Measurements from ENCODE around the gene SPAG4. TPM values are rescaled to one million over a fixed set of nuclear protein-coding genes. Genes with fewer than 3 reads are reported as not detected.

Gene SPAG4
- total RNA-seq, 1 donor from 2014 or later = 2.3 TPM

DNA sequence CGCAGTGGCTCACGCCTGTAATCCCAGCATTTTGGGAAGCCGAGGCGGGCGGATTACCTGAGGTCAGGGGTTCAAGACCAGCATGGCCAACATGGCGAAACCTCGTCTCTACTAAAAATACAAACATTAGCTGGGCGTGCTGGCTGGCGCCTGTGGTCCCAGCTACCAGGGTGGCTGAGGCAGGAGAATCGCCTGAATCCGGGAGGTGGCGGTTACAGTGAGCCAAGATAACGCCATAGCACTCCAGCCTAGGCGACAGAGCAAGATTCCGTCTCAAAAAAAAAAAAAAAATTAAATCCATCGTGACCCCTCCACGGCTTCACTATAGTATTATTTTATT, 50.3 kb downstream of the SPAG4 start:
- DNase-seq (ENCODE audit: low read depth, low spot score) = no peak
- Mint-ChIP-seq H3K36me3 (ENCODE audit: low read depth) (no peaks in the 10 kb centered on the region), H3K4me1 (peaks cover 36% of the 10 kb centered on the region), H3K9me3 (no peaks in the 10 kb centered on the region), H3K27ac (ENCODE audit: unreplicated experiment) (no peak overlapping the region), H3K27me3 (ENCODE audit: low read depth) (no peaks in the 10 kb centered on the region), H3K4me3 (peak overlapping the region; percentile 18)
- TF ChIP-seq, protein P1, sequence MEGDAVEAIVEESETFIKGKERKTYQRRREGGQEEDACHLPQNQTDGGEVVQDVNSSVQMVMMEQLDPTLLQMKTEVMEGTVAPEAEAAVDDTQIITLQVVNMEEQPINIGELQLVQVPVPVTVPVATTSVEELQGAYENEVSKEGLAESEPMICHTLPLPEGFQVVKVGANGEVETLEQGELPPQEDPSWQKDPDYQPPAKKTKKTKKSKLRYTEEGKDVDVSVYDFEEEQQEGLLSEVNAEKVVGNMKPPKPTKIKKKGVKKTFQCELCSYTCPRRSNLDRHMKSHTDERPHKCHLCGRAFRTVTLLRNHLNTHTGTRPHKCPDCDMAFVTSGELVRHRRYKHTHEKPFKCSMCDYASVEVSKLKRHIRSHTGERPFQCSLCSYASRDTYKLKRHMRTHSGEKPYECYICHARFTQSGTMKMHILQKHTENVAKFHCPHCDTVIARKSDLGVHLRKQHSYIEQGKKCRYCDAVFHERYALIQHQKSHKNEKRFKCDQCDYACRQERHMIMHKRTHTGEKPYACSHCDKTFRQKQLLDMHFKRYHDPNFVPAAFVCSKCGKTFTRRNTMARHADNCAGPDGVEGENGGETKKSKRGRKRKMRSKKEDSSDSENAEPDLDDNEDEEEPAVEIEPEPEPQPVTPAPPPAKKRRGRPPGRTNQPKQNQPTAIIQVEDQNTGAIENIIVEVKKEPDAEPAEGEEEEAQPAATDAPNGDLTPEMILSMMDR (conservative IDR thresholded peaks at IDR 0.05) = no peak

DNA sequence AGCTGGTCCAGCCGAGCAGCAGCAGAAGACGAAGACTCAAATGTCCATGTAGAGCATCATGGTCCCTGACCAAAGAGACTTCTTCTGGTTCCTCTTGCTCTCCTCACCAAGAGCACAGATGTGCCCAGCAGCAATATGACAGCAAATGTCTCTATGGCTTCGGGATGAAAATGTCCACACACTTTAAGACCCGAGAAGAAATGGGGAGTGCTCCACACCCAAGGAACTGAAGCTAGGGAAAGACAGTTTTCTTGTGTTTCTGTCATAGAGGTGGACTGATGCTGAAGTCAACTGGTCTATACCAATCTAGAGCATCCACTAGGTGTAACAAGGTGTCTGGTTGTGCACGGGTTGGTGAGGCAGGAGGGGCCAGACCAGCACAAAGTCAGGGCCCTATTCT, 53.6 kb downstream of the SPAG4 start:
- Mint-ChIP-seq H3K4me1 (peaks cover 5% of the 10 kb centered on the region), H3K36me3 (ENCODE audit: low read depth) (peaks cover 3% of the 10 kb centered on the region), H3K27ac (ENCODE audit: unreplicated experiment) (no peak overlapping the region), H3K4me3 (no peak overlapping the region), H3K27me3 (ENCODE audit: low read depth) (no peaks in the 10 kb centered on the region), H3K9me3 (no peaks in the 10 kb centered on the region)
- no peak for DNase-seq (ENCODE audit: low read depth, low spot score)
- TF ChIP-seq, protein P1 (conservative IDR thresholded peaks at IDR 0.05) = no peak

- Mint-ChIP-seq H3K9me3 (no peaks in the 10 kb centered on the region), H3K4me1 (peaks cover 5% of the 10 kb centered on the region), H3K4me3 (no peak overlapping the region), H3K27me3 (ENCODE audit: low read depth) (no peaks in the 10 kb centered on the region), H3K36me3 (ENCODE audit: low read depth) (peaks cover 3% of the 10 kb centered on the region), H3K27ac (ENCODE audit: unreplicated experiment) (no peak overlapping the region)
- TF ChIP-seq, protein P1 (conservative IDR thresholded peaks at IDR 0.05) = no peak
- no peak for DNase-seq (ENCODE audit: low read depth, low spot score)
Observed at GRCh38 chr20:35669681-35670080, 54.1 kb downstream of the SPAG4 start.

Other genes starting within 250 kb of the SPAG4 start
- gene UQCC1, start 203.9 kb upstream of the SPAG4 start, total RNA-seq = 58.4 and 67.0 TPM in 2 replicates
- gene GDF5, start 177.6 kb upstream of the SPAG4 start, total RNA-seq = 0.14 TPM in 1 of 2 replicates, not detected in the other
- gene CEP250, start 160.2 kb upstream of the SPAG4 start, total RNA-seq = 64.5 and 67.7 TPM in 2 replicates
- not detected in 2 replicates for gene C20orf173, start 86.2 kb upstream of the SPAG4 start, total RNA-seq
- gene ERGIC3, start 73.8 kb upstream of the SPAG4 start, total RNA-seq = 250 and 267 TPM in 2 replicates
- 236 and 245 TPM in 2 replicates for gene CPNE1, start 49.1 kb downstream of the SPAG4 start, total RNA-seq
- gene RBM12, start 49.1 kb downstream of the SPAG4 start, total RNA-seq = 189 and 191 TPM in 2 replicates
- gene NFS1, start 83.5 kb downstream of the SPAG4 start, total RNA-seq = 19.4 and 21.3 TPM in 2 replicates
- 151 and 158 TPM in 2 replicates for gene ROMO1, start 83.6 kb downstream of the SPAG4 start, total RNA-seq
- 333 and 357 TPM in 2 replicates for gene RBM39, start 126.4 kb downstream of the SPAG4 start, total RNA-seq
- gene PHF20, start 156.2 kb downstream of the SPAG4 start, total RNA-seq = 53.0 and 57.1 TPM in 2 replicates